GM12891 (cell line): ENCODE data around the gene NUAK1.

Experiments used
- PAX5 ChIP-seq: IDR thresholded peaks from 2 replicates; pipeline ENCODE4 v1.6.1; 2011; ENCODE audit warnings: low read length, moderate library complexity, mild to moderate bottlenecking; ENCODE audit not compliant: insufficient read depth, severe bottlenecking
- POLR2A ChIP-seq: IDR thresholded peaks from 2 replicates; pipeline ENCODE4 v1.6.1; 2011; ENCODE audit warnings: low read depth, low read length, control low read depth
- POLR2AphosphoS5 ChIP-seq: IDR thresholded peaks from 2 replicates; pipeline ENCODE4 v1.6.1; 2011; ENCODE audit warnings: low read depth, low read length, control low read depth
- SPI1 ChIP-seq: IDR thresholded peaks from 2 replicates; pipeline ENCODE4 v1.6.1; 2011; ENCODE audit warnings: low read depth, low read length, control low read depth

DNA sequence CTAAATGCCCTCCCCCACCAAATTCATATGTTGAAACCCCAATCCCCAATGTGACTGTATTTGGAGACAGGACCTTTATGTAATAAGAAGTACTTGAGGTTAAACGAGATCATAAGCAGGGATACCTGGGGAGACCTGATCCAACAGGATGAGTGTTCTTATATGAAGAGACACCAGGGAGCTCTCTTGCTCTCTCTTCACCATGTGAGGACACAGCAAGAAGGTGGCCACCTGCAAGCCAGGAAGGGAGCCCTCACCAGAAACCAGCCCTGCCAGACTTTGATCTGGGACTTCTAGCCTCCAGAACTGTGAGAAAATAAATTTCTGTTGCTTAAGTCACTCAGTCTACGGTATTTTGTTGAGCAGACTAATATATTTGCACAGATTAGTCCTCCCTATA is 113.6 kb downstream of the NUAK1 start:
- TF ChIP-seq POLR2A (no peak), POLR2AphosphoS5 (no peak), SPI1 (no peak), PAX5 (no peak)
